Ovary (tissue), 3 donors: Measurements from ENCODE around the gene SKI.

Experiments used
- POLR2A ChIP-seq: fragments of 450-650 bp; IDR thresholded peaks from one replicate; pipeline ENCODE4 v1.6.1; 2017; ENCODE audit warnings: antibody characterized with exemption, mild to moderate bottlenecking, moderate library complexity
- TF ChIP-seq, protein P1 (sequence below), 3 donors: fragments of 450-650 bp in 2 of 3; fragments of 200-600 bp in 1 of 3; IDR thresholded peaks; one replicate each; pipeline versions ENCODE4 v1.5.1 to v1.8.0; 2016 to 2022; ENCODE audit warnings: antibody characterized with exemption in 3 of 3, mild to moderate bottlenecking in 1 of 3
- donor health status: DM: no; HTN: no; CAD: no.

DNA sequence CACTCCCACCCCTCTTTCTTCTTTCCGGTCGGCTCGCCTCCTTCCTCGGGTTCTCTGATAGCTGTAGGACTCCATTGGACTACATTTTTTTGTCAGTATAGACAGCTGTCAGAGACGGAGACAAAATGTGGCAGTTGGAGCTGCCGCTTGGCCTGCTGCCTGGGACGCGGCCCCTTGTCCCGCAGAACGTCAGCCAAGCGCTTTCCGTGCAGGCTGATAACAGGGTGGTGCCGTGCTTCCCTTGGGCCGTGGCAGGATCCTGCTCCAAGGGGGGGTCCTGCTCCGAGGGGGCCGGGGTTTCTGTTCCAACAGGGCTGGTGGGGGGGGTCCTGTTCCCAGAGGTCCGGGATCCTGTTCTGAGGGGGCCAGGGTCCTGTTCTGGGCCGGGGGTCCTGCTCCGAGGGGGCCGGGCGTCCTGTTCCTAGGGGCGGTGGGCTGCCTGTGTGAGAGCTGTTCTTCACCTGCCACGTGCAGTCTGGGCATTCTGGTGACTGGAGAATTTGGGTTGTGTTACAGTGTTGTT lies 4.9 kb downstream of the SKI start:
- TF ChIP-seq, protein P1, sequence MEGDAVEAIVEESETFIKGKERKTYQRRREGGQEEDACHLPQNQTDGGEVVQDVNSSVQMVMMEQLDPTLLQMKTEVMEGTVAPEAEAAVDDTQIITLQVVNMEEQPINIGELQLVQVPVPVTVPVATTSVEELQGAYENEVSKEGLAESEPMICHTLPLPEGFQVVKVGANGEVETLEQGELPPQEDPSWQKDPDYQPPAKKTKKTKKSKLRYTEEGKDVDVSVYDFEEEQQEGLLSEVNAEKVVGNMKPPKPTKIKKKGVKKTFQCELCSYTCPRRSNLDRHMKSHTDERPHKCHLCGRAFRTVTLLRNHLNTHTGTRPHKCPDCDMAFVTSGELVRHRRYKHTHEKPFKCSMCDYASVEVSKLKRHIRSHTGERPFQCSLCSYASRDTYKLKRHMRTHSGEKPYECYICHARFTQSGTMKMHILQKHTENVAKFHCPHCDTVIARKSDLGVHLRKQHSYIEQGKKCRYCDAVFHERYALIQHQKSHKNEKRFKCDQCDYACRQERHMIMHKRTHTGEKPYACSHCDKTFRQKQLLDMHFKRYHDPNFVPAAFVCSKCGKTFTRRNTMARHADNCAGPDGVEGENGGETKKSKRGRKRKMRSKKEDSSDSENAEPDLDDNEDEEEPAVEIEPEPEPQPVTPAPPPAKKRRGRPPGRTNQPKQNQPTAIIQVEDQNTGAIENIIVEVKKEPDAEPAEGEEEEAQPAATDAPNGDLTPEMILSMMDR (IDR thresholded peaks at IDR 0.05): no peak
- no peak for TF ChIP-seq POLR2A
